GM23338 (cell line): ENCODE results near the gene MICAL3. TPM values are rescaled to one million over a fixed set of nuclear protein-coding genes. Genes with fewer than 3 reads are reported as not detected.

Source experiments
- ATAC-seq: fragments of 200-7000 bp; cut with Tn5 transposase; 3 replicates; pipeline ENCODE4 v1.9.1; 2020
- DNase-seq: peaks from one replicate; pipeline ENCODE4 v3.0.0-alpha.2; 2015; ENCODE audit warnings: low spot score
- H2AFZ ChIP-seq: fragments of 200-600 bp; sonication (generic); 2 replicates; pipeline ENCODE4 v1.8.0; 2016; ENCODE audit warnings: antibody characterized with exemption, mild to moderate bottlenecking, moderate library complexity
- H3F3A ChIP-seq: fragments of 200-600 bp; sonication (generic); replicated peaks from 2 replicates; pipeline ENCODE4 v1.8.0; 2017; ENCODE audit warnings: antibody characterized with exemption, mixed run types, low read depth
- H3K27ac ChIP-seq: fragments of 200-600 bp; sonication (generic); 2 replicates; pipeline ENCODE4 v1.6.1; 2016; ENCODE audit warnings: low read depth
- H3K27me3 ChIP-seq: fragments of 200-600 bp; sonication (generic); 2 replicates; pipeline ENCODE4 v1.8.0; 2016; ENCODE audit warnings: mild to moderate bottlenecking, mixed run types, moderate library complexity; ENCODE audit not compliant: insufficient read depth
- H3K36me3 ChIP-seq: fragments of 200-600 bp; sonication (generic); 2 replicates; pipeline ENCODE4 v1.8.0; 2016; ENCODE audit warnings: mild to moderate bottlenecking; ENCODE audit not compliant: insufficient read depth
- H3K4me1 ChIP-seq: fragments of 200-600 bp; sonication (generic); 2 replicates; pipeline ENCODE4 v1.8.0; 2016; ENCODE audit warnings: mild to moderate bottlenecking, moderate library complexity; ENCODE audit not compliant: insufficient read depth
- H3K4me2 ChIP-seq: fragments of 200-600 bp; sonication (generic); 2 replicates; pipeline ENCODE4 v1.7.1; 2017; ENCODE audit warnings: mixed run types
- H3K4me3 ChIP-seq: fragments of 200-600 bp; sonication (generic); 2 replicates; pipeline ENCODE4 v1.6.1; 2016; ENCODE audit warnings: mixed run types
- H3K79me2 ChIP-seq: fragments of 200-600 bp; sonication (generic); replicated peaks from 2 replicates; pipeline ENCODE4 v1.8.0; 2017; ENCODE audit warnings: mild to moderate bottlenecking; ENCODE audit not compliant: insufficient read depth
- H3K9me2 ChIP-seq: fragments of 200-600 bp; sonication (generic); 2 replicates; pipeline ENCODE4 v1.8.0; 2017; ENCODE audit not compliant: insufficient read depth
- H4K20me1 ChIP-seq: fragments of 200-600 bp; sonication (generic); replicated peaks from 2 replicates; pipeline ENCODE4 v1.8.0; 2017; ENCODE audit warnings: mild to moderate bottlenecking; ENCODE audit not compliant: insufficient read depth
- H3K27ac Mint-ChIP-seq: 2 replicates; pipeline ENCODE4 v1.8.0; 2020; ENCODE audit warnings: inconsistent platforms, mild to moderate bottlenecking, moderate library complexity, mixed read lengths
- H3K27me3 Mint-ChIP-seq: 3 replicates; pipeline ENCODE4 v1.8.0; 2022; ENCODE audit warnings: low read depth, mild to moderate bottlenecking, moderate library complexity, mixed read lengths, inconsistent platforms; ENCODE audit not compliant: insufficient read depth, poor library complexity
- H3K36me3 Mint-ChIP-seq: 3 replicates; pipeline ENCODE4 v1.8.0; 2021; ENCODE audit warnings: low read depth, mild to moderate bottlenecking, inconsistent platforms, moderate library complexity, mixed read lengths
- H3K4me1 Mint-ChIP-seq: 3 replicates; pipeline ENCODE4 v1.8.0; 2020; ENCODE audit warnings: mild to moderate bottlenecking, inconsistent platforms, mixed read lengths
- H3K4me3 Mint-ChIP-seq: 3 replicates; pipeline ENCODE4 v1.8.0; 2021; ENCODE audit warnings: moderate library complexity, mild to moderate bottlenecking, inconsistent platforms, mixed read lengths
- H3K9me3 Mint-ChIP-seq: 3 replicates; pipeline ENCODE4 v1.8.0; 2020; ENCODE audit warnings: moderate library complexity, mild to moderate bottlenecking, inconsistent platforms, mixed read lengths
- CREB1 ChIP-seq: fragments of 250-450 bp; sonication (Bioruptor Pico); IDR thresholded peaks from 2 replicates; pipeline ENCODE4 v1.5.0; 2020; ENCODE audit warnings: low read depth, mild to moderate bottlenecking, moderate library complexity
- CTCF ChIP-seq, 2 experiments: fragments of 200-600 bp in 1 of 2; sonication (generic) in 1 of 2; conservative IDR thresholded peaks; 2 replicates each; pipeline versions ENCODE4 v1.5.1 to v1.6.1; 2016 to 2017; ENCODE audit warnings: antibody characterized with exemption in 2 of 2, low read depth in 2 of 2, mild to moderate bottlenecking in 2 of 2, moderate library complexity in 1 of 2
- ETS1 ChIP-seq: IDR thresholded peaks from 2 replicates; pipeline ENCODE4 v1.6.1; 2016; ENCODE audit warnings: antibody characterized with exemption
- EZH2 ChIP-seq: fragments of 200-600 bp; sonication (generic); IDR thresholded peaks from one replicate; pipeline ENCODE4 v1.8.0; 2017; ENCODE audit warnings: antibody characterized with exemption, mild to moderate bottlenecking, low read depth; ENCODE audit not compliant: unreplicated experiment
- EZH2phosphoT487 ChIP-seq: fragments of 200-600 bp; sonication (generic); IDR thresholded peaks from one replicate; pipeline ENCODE4 v1.8.1; 2018; ENCODE audit warnings: antibody characterized with exemption; ENCODE audit not compliant: unreplicated experiment
- JUNB ChIP-seq: IDR thresholded peaks from one replicate; pipeline ENCODE4 v1.6.1; 2016; ENCODE audit warnings: antibody characterized with exemption; ENCODE audit not compliant: unreplicated experiment
- NANOG ChIP-seq: IDR thresholded peaks from 2 replicates; pipeline ENCODE4 v1.6.1; 2016; ENCODE audit warnings: antibody characterized with exemption, borderline replicate concordance
- POLR2AphosphoS5 ChIP-seq: IDR thresholded peaks from 2 replicates; pipeline ENCODE4 v1.6.1; 2016; ENCODE audit warnings: antibody characterized with exemption, low read depth
- STAT1 ChIP-seq: IDR thresholded peaks from one replicate; pipeline ENCODE4 v1.6.1; 2016; ENCODE audit warnings: antibody characterized with exemption; ENCODE audit not compliant: unreplicated experiment
- ZNF114 ChIP-seq: fragments of 250-450 bp; sonication (Bioruptor Pico); IDR thresholded peaks from 2 replicates; pipeline ENCODE4 v1.5.0; 2020; ENCODE audit warnings: mild to moderate bottlenecking, moderate library complexity
- ZNF331 ChIP-seq: fragments of 250-450 bp; sonication (Bioruptor Pico); IDR thresholded peaks from 2 replicates; pipeline ENCODE4 v1.5.0; 2020; ENCODE audit warnings: low read depth, mild to moderate bottlenecking, moderate library complexity
- ZNF462 ChIP-seq: fragments of 250-450 bp; sonication (Bioruptor Pico); IDR thresholded peaks from 2 replicates; pipeline ENCODE4 v1.5.0; 2020; ENCODE audit warnings: mild to moderate bottlenecking, moderate library complexity
- polyA plus RNA-seq: library from polyadenylated mRNA; unstranded; fragments of >200 nt; fragmentation: Nextera tagmentation; extraction: Ambion mirVana; gene quantifications from 2 replicates; pipeline ENCODE4 v1.2.1, GENCODE V29; 2016
- total RNA-seq: library from RNA; depleted of rRNA; stranded (reverse); fragments of >200 nt; shearing (Covaris generic); gene quantifications from 2 replicates; pipeline ENCODE4 v1.2.3, GENCODE V29; 2014
- TF ChIP-seq, protein P1 (sequence below): IDR thresholded peaks from one replicate; pipeline ENCODE4 v1.6.1; 2018; ENCODE audit warnings: antibody characterized with exemption; ENCODE audit not compliant: unreplicated experiment

Gene MICAL3
- total and polyA plus RNA-seq, 2 experiments from 2014 or later = 10.1 to 33.9 TPM

DNA sequence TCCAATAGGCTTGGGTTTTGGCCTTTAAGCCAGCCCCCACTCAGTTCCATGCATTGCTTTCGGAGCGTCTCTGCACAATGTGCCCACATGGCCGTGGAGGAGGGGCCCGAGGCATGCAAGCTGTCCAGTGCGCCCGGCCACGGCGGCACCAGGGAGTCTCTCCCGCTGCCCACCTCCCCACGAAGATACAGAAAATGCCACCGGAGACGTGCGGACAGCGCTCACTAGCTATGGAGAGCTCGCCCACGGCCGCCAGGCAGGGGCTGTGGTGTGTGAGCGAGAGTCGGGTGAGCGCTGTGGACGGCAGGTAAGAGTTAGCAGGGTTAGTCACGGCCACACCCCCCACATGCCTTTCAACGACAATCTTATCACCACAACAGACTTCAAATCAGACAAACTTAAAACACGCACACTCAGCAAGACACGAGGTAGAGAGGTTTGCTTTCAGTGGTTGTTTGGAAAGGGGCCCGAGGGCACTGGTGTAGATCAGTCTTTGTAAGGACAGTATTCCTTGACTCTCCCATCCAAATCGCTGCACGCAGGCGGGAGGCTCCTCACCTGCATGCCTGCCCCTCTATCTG, 231.4 kb downstream of the MICAL3 start:
- no peaks in the 10 kb centered on the region for H3K9me2 ChIP-seq
- H4K20me1 ChIP-seq = no peaks in the 10 kb centered on the region
- DNase-seq (no peak), ATAC-seq (no peak)
- H3K36me3 Mint-ChIP-seq = no peaks in the 10 kb centered on the region
- H3K27me3 ChIP-seq = no peaks in the 10 kb centered on the region
- H3K9me3 Mint-ChIP-seq = no peaks in the 10 kb centered on the region
- no peaks in the 10 kb centered on the region for H3K36me3 ChIP-seq
- no peaks in the 10 kb centered on the region for H3K4me1 ChIP-seq
- H3K27ac Mint-ChIP-seq = no peak overlapping the region
- peaks cover 12% of the 10 kb centered on the region for H3K27me3 Mint-ChIP-seq
- no peak for TF ChIP-seq ZNF462
- no peak for TF ChIP-seq ZNF331
- TF ChIP-seq JUNB = no peak
- no peak for TF ChIP-seq STAT1
- no peak for TF ChIP-seq POLR2AphosphoS5
- TF ChIP-seq EZH2phosphoT487 = no peak
- no peak for TF ChIP-seq NANOG
- no peak for TF ChIP-seq EZH2
- TF ChIP-seq ZNF114 (CRISPR knock-in tag) = no peak
- no peak for TF ChIP-seq CTCF (conservative IDR thresholded peaks at IDR 0.05; ENCODE audit: low read depth in 2 of 2)
- TF ChIP-seq ETS1 = no peak
- TF ChIP-seq, protein P1, sequence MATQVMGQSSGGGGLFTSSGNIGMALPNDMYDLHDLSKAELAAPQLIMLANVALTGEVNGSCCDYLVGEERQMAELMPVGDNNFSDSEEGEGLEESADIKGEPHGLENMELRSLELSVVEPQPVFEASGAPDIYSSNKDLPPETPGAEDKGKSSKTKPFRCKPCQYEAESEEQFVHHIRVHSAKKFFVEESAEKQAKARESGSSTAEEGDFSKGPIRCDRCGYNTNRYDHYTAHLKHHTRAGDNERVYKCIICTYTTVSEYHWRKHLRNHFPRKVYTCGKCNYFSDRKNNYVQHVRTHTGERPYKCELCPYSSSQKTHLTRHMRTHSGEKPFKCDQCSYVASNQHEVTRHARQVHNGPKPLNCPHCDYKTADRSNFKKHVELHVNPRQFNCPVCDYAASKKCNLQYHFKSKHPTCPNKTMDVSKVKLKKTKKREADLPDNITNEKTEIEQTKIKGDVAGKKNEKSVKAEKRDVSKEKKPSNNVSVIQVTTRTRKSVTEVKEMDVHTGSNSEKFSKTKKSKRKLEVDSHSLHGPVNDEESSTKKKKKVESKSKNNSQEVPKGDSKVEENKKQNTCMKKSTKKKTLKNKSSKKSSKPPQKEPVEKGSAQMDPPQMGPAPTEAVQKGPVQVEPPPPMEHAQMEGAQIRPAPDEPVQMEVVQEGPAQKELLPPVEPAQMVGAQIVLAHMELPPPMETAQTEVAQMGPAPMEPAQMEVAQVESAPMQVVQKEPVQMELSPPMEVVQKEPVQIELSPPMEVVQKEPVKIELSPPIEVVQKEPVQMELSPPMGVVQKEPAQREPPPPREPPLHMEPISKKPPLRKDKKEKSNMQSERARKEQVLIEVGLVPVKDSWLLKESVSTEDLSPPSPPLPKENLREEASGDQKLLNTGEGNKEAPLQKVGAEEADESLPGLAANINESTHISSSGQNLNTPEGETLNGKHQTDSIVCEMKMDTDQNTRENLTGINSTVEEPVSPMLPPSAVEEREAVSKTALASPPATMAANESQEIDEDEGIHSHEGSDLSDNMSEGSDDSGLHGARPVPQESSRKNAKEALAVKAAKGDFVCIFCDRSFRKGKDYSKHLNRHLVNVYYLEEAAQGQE = no peak
- TF ChIP-seq CREB1 (CRISPR knock-in tag) = no peak
- no peak overlapping the region for H3K4me3 Mint-ChIP-seq
- H3K27ac ChIP-seq = no peak overlapping the region
- H3K4me1 Mint-ChIP-seq = peaks cover 3% of the 10 kb centered on the region; the same call in 2 of the 3 replicates
- H2AFZ ChIP-seq = no peak overlapping the region
- H3F3A ChIP-seq = 0 out of 2 replicates have a peak, but pooled peaks cover 2% of the 10 kb centered on the region
- H3K4me2 ChIP-seq = no peak overlapping the region
- H3K79me2 ChIP-seq = no peaks in the 10 kb centered on the region
- no peak overlapping the region for H3K4me3 ChIP-seq
